ENCODE measurements around the gene UCN2.

GRCh38 chr3:48518638-48519276 lies 44.8 kb downstream of the UCN2 start:
- TF ChIP-seq CTCF (IDR thresholded peaks at IDR 0.05; ENCODE audit: low read depth, low read length, poor library complexity, severe bottlenecking) (no peak), EZH2phosphoT487 (IDR thresholded peaks at IDR 0.05; ENCODE audit: borderline replicate concordance, low read length) (no peak)
